Measurements from ENCODE around the gene PEAR1.

DNA sequence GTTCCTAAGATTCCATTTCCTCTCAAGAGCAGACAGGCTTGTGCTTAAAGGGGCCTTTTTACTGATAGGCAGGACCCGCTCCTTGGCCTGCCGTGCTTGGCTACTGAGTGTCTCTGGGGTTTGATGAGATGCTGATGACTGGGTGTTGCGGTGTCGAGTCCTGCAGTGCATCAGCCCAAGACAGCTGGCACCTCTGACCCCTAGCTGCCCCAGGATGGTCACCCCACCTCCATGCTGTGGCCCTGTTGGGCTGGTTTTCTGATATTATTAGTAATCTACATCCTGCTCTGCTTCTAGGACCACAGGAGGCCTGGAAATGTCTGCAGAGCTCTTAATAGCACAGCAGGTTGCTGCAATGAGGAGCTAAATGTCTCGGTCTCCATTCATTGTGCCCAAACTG, 55.6 kb downstream of the PEAR1 start:
- TF ChIP-seq CTCF (IDR thresholded peaks at IDR 0.05) (no peak), POLR2A (IDR thresholded peaks at IDR 0.05) (no peak)

All from thyroid gland (tissue), 4 donors.